Skin of body (tissue), 2 donors: ENCODE results near the gene GDF10. TPM values are rescaled to one million over a fixed set of nuclear protein-coding genes. Genes with fewer than 3 reads are reported as not detected.
A peak's percentile ranks its signal among the peaks of the same experiment; 100 is the strongest.

Experiments used
- DNase-seq: peaks from one replicate; lab custom pipeline; 2025; lab: John Stamatoyannopoulos, UW
- total RNA-seq: library from RNA; depleted of rRNA; stranded (reverse); fragments of >200 nt; gene quantifications from one replicate; pipeline ENCODE4 v1.2.3, GENCODE V29; 2014

Gene GDF10
- total RNA-seq, 1 donor from 2014 or later, result 2.1 TPM

DNA sequence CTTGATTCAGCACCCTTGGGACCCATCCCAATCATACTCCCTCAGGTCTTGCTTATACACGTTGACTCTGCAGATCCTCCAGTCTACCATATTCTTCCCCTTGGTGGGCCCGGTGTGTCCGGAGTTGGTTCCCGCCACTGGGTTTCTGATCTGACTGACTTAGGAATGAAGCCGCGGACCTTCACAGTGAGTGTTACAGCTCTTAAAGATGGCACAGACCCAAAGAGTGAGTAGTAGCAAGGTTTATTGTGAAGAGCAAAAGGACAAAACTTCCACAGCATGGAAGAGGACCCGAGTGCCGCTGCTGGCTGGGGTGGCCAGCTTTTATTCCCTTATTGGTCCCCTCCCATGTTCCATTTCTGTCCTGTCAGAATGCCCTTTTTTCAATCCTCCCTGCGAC, 5.9 kb upstream of the GDF10 start:
- DNase-seq, result no peak

DNA sequence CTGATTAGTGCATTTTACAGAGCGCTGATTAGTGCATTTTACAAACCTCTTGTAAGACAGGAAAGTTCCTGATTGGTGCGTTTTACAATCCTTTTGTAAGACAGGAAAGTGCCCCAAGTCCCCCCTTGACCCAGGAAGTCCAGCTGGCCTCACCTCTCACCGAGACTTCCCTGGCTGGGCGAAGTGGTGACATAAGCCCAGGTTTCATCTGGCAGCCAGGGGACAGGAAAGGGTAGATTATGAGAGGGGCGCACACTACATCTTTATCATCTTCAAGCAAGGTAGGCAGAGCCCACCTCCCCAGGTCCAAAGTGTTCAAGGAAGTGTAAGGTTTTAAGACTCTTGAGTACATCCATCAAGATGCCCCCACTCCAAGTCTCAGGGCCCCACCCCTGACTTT, 5.5 kb upstream of the GDF10 start:
- DNase-seq, result no peak

DNA sequence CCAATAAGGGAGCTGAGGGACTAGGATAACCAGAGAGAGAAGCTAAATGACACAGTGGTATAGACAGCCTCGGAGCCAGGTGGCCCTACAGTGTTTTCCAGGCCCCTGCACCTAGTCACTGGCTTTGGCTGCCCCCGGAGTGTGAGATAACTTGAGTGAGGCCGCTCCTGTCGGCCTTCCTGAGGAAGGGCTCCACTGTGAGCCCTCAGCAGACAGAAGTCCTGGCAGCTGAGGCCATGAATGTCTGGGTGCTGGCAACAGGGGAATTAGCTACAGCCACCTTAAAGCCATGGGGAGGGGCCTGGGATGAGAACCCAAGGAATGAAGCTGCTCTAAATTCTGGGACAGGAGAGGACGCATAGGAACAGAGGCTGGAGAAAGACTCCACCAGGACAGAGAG, 4.6 kb upstream of the GDF10 start:
- no peak for DNase-seq

DNA sequence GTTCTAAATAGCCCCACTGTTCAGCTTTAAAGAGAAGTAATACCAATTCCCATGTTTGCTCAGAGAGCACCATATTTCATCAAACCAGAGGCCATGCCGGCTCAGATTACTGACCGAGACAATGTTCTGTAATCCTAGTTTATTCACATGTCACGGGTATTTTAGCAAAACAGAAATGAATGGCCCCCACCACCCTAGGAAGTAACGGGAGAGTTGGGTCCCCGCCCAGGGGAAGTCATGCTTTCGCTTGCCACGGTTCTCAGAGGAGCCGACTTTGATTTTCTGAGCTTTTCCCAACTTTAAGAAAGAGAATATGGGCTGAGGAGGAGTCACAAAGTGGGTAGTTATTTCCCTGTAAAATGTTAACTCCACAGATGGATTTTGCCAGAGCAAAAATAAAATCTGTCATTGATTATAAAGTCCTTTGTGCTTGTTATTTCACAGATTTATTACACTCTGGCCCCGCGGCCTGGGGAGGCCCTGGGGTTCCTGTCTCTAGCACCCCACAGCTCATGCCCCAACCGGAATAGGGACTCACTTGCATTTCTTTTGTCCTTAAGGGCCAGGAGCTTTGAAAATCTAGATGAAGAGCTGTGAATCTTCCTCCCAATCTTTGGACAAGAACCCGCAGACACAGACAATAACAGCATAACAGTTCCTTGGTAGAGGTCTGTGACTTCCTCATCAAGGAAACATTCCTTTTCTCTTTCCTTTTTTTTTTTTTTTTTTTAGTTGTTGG, 3.7 kb upstream of the GDF10 start:
- peak; percentile 71 for DNase-seq

DNA sequence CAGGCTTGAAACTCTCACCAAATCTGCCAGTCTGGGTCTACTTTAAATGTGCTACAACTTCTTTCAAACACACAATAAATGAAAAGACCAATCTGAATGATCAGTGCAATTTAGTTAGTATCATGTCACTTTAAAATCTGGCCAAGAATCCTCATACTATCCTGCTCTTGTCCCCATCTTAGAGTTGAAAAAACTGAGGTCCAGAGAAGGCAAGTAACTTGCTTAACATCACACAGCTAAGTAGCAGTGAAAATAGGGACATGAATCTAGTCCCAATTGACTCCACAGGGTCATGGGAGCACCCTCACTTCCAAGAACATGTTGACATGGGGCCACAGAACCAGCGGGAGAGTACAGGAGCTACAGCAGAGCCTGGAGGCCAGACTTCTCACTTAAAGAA, 3.1 kb upstream of the GDF10 start:
- no peak for DNase-seq

DNA sequence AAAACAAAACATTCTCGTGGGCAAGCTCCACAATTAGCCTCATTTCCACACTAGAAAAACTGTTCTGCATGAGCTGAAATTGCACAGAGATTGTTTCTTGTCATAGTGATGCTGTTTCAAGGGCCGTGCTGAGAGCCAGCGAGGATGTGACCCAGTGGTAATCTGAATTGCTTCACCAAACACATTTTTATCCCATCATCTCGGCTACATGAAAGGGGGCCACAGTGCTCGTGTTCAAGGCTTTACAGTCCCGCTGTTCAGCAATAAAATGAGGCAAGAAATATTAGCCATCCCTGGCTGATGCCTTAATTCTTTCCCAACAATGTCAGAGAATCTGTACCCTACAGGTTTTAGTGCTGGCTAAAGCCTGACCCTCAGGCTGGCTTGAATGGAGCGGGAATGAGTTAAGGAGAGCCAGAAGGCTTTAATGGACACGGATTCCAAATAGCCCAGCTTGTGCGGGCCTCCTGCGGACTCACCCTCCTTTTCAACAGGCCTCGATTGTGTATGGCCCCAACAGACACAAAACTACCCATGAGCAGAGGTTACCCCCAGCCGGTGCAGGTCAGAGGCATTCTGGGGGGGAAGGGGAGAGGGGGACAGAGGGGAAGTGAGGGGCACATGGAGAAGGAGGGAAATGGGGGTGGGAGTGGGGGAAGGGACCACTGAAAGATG, 2.0 kb upstream of the GDF10 start:
- DNase-seq, result no peak

DNA sequence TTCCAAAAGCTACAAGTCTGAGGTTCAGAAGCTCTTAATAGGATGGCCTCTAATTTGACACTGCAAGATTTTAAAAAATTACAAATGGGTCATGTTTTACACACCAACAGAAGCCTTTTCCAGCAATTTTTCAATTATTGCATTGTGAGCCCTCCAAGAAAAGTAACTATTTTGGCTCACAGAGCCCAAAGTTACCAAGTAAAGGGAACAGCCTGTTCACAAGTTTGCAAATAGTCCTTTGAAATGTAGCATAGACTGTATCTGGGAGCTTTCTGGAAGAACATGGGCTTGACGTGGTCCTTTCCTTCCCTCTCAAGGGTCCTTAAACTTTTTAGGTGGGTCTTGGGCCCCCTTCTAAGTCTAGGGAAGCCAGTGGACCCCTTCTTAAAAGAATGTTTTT, 1.3 kb upstream of the GDF10 start:
- no peak for DNase-seq

DNA sequence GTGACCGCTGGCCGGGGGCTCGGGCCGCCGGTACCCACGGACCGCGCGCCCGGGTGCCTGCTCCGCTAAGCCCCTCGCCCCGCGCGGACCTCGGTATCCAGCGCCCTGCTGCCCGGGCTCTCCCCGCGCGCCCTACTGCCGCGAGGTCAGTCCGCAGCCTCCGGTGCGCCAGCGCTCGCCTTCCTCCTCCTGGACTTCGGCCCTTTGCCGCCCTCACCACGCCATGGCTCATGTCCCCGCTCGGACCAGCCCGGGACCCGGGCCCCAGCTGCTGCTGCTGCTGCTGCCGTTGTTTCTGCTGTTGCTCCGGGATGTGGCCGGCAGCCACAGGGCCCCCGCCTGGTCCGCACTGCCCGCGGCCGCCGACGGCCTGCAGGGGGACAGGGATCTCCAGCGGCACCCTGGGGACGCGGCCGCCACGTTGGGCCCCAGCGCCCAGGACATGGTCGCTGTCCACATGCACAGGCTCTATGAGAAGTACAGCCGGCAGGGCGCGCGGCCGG, 483 bp downstream of the GDF10 start:
- DNase-seq, result no peak

DNA sequence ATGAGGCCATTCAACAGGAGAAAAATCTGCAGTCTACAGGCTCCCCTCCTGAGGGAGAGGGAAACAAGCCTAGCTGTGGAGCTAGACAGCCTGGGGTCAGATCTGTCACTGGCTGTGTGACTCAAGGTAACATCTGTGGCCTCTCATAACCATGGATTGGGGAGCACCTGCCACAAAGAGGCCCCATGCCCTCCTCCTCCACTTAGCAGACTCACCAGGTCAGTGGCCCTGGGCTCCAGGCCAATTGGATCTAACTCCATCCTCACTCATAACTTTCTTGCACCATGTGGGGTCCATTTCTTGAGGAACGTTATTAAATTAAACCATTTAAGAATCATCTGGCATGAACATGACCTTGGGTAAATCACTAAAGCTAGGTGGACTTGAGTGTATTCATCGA, 1.8 kb downstream of the GDF10 start:
- DNase-seq, result no peak

DNA sequence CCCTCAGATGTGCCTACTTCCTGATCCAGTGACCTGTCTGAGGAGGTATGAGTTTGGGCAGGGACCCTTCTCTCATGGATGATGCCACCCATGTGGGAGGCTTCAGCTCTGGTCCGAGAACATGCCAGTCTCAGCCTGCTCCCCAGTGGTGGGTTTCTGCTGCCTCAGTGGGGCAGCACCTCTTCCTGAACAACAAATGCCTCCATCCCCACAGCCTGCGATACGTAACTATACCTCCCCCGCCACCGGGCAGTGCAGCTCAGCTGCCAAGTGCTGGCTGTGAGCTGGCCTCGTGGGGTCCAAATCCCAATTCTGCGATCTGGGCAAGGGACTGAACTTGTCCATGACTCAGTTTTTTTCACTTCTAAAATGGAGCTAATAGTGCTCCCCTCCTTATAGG, 3.1 kb downstream of the GDF10 start:
- DNase-seq, result no peak

DNA sequence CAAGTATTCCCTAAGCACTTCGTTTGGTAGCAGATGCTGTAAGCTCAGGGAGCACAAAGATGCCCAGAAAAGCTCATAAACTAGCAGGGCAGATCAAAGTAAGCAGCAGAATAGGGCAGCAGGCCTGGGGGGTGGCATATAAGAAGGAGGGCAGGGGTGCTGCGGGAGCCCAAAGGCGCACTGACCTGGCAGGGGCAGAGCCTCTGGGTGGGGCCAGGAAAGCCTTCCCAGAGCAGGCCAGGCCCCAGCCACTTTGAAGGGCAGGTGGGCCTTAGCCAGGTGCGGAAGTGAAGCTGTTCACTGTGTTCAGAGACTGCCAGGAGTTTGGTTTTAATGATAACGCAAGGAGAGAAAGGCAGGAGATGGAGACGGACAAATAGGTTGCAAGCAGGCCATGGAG, 3.9 kb downstream of the GDF10 start:
- DNase-seq, result no peak

DNA sequence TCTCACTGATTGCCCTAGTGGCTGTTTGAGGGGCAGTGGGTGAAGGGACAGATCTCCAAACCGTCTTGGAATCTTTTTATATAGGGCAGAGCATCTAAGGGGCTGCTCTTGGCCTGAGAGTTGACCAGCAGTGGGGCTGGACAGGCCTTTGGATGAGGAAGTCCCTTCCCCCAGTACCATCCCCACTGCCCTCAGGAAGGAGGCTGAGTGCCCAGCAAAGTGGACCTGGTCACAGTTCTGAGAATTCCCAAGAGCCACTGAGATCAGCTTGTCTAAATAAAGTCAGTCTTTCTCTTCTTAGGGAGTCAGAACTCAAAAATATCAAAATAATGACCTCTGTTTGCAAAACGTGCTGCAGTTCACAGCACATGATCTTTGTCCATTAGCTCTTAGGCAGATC, 5.6 kb downstream of the GDF10 start:
- no peak for DNase-seq

DNA sequence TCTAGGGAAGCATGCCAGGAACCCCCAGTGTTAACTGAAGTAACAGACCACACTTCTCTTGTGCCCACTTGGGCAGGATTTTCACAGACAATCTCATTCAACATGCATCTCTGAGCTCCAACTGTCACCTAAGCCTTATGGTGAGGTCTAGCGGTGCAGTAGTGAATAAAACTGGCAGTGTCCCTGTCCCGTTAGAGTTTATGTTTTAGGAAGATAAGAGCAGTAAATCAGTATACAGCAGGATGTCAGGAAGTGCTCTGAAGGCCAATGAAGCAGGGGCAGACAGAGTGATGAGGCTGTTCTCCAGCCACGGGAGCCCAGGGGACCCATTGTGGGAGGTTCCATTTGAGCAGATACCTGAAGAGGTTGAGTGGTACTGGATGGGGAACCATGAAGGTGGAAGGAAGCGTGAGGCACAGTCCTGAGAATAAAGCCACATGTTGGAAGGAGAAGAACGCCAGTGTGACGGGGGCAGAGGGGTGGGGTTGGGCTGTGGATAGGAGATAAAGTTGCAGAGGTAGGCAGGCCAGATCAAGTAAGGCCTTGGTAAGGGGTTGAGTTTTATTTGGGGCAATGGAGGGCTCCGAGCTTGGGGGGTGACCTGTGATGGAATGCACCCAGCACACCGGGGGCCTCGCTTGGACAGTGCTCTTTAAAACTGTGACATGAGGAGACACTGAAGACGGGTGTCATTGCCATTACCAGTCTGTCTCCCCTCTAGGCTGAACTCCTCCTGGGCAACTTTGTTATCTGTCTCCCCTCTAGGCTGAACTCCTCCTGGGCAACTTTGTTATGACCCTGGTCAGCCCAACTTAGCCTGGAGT, 6.6 kb downstream of the GDF10 start:
- no peak for DNase-seq

DNA sequence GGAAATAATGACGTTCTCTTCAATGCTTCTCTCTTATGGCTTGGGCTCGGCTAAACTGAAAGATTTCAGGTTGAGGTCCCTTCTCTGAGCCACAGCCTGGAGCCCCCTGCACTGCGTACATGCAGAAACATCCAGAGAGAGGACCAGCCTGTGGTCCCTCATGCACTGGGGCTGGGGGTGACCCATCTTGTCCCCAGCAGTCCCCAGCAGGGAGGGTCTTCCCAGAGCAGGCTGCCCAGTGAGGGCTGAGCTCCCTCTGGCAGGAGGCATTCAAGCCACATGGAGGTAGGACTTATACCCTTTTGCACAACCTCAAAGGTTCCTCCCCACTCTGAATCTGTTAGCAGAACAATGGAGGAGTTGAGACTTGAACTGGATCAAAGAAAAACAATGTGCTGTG, 7.4 kb downstream of the GDF10 start:
- no peak for DNase-seq

DNA sequence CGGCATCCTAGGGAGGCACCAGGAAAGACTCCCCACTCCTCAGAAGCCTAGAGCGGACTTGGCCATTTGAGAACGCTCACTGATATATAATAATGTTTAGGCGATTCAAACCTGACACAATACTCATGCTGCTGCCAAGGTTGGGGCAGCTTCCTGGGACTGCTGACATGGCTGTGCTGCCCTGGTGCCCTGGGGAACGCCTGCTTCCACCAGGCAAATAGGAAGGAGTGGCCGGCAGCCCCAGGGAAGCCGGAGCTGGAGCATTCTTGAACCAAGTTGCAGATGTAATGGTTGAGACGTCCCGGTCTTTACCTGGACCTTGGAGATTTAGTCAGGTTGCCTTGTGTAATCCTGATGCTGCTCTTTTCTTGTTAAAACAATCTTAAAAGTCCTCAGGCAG, 8.8 kb downstream of the GDF10 start:
- no peak for DNase-seq

DNA sequence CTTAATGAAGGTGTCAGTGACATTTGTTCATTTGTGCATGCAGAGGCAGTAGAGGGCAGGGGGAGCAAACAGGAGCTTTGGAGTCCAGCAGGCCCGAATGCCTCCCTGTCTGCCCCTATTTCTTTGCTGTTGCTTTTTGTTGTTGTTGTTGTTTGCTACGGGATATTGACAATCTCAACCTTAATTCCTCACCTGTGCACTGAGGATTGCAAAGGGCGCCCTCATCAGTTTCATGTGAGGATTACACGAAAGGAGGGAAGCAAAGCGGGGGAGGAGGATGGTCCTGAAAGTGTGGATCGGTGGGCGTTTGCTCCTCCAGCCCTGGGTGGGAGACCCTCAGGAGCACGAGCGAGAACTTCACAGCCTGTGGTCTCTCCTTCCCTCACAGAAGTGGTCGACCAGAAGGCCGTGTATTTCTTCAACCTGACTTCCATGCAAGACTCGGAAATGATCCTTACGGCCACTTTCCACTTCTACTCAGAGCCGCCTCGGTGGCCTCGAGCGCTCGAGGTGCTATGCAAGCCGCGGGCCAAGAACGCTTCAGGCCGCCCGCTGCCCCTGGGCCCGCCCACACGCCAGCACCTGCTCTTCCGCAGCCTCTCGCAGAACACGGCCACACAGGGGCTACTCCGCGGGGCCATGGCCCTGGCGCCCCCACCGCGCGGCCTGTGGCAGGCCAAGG, 9.6 kb downstream of the GDF10 start:
- no peak for DNase-seq

DNA sequence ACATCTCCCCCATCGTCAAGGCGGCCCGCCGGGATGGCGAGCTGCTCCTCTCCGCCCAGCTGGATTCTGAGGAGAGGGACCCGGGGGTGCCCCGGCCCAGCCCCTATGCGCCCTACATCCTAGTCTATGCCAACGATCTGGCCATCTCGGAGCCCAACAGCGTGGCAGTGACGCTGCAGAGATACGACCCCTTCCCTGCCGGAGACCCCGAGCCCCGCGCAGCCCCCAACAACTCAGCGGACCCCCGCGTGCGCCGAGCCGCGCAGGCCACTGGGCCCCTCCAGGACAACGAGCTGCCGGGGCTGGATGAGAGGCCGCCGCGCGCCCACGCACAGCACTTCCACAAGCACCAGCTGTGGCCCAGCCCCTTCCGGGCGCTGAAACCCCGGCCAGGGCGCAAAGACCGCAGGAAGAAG, 10.1 kb downstream of the GDF10 start:
- DNase-seq, result no peak

DNA sequence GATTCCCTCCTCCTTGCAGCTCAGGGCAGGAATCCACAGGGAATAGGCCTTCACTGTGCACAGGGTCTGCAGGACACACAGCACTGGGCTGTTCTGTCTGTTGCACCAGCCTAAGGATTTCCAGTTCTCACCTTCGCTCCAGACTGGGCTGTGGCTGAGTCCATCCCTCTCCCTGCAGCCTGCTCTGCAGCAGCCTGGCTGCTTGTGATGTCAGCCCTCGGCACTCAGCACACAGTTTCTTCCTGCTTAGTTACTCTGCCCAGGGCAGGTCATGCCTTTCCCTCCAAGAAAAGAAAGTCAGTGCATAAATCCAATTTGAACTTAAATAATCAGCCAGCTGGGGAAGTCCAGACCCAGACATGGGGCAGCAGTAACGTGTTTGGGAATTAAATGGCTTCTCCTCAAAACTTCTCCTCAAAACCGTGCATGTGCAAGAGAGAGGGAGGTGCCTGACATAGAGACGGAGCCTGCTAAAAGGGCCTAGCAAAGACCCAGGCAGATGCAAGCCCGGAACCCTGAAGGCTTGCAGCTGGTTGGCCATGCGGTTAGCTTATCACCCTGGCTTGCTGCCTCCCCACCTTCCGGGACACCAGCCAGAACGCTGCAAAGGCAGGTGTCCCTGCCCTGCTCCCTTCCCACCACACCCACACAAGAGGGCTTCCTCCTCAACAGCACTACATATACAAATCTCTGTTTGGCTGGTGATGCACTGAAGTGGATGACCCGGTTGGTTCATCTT, 11.4 kb downstream of the GDF10 start:
- no peak for DNase-seq

DNA sequence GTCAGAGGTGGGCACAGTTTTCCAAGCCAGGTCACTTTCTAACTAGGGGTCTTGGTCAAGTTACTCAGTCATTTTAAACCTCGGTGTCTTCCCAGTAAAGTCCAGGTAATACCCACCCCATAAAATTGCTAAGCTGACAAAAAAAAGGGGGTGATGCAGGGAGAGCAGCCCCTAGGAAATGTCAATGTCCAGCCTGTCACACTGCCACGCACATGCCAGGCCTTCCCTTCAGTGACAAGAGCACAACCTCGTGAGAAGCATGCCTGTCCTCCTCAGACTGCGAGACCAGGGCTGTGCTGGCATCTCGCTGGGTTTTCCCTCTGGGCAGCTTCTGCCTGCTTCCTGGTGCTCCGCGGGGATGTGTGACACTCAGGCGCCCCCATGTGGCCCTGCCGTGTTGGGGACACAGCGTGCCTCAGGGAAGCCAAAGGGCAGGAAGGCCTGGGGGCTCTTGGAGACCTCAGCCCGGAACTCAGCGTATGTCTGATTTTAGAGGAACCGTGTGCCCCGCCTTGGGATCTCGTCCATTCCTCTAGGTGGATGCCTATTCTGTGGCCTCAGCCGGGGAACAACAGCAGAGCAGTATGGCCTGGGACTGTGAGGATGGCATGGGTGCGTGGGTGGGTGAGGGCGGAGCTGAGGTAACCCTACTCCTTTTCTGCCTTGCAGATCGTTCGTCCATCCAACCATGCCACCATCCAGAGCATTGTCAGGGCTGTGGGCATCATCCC, 12.1 kb downstream of the GDF10 start:
- peak; percentile 52 for DNase-seq

DNA sequence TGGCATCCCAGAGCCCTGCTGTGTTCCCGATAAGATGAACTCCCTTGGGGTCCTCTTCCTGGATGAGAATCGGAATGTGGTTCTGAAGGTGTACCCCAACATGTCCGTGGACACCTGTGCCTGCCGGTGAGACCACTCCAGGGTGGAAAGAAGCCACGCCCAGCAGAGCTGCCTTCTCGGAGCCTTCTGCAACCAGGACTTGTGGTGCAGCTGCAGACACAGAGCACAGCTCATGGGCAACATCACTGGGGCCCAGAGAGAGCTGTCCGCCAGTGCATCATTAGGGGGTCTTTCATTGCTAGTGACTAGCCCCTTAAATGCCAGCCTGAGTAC, 12.6 kb downstream of the GDF10 start:
- DNase-seq, result no peak
